SK-N-SH treated with all-trans-retinoic acid at 6 μM for 48 hours (cell line): ENCODE results near the gene GXYLT2.
"Not testable (repeated sequence)": the region's sequence is repeated elsewhere in the genome, so short reads cannot be mapped to it uniquely, and the experiment has no call there.

Experiments used
- ATAC-seq: fragments of 200-7000 bp; cut with Tn5 transposase; 3 replicates; pipeline ENCODE4 v1.9.1; 2020; ENCODE audit warnings: mild to moderate bottlenecking, moderate library complexity
- ARNTL ChIP-seq: fragments of 450-650 bp; formaldehyde crosslinking; IDR thresholded peaks from 2 replicates; pipeline ENCODE4 v1.5.0; 2020; ENCODE audit warnings: low read depth, mild to moderate bottlenecking, moderate library complexity, borderline replicate concordance
- BACH2 ChIP-seq: fragments of 250-450 bp; sonication (Bioruptor Pico); IDR thresholded peaks from 2 replicates; pipeline ENCODE4 v1.9.0; 2021; ENCODE audit warnings: mild to moderate bottlenecking, borderline replicate concordance
- CSDC2 ChIP-seq: fragments of 250-450 bp; sonication (Bioruptor Pico); IDR thresholded peaks from 2 replicates; pipeline ENCODE4 v1.5.0; 2020; ENCODE audit warnings: mild to moderate bottlenecking, moderate library complexity
- ESRRG ChIP-seq: fragments of 250-450 bp; sonication (Bioruptor Pico); IDR thresholded peaks from 2 replicates; pipeline ENCODE4 v1.6.1; 2021; ENCODE audit warnings: mild to moderate bottlenecking
- GLIS3 ChIP-seq: fragments of 250-450 bp; sonication (Bioruptor Pico); IDR thresholded peaks from 2 replicates; pipeline ENCODE4 v1.5.0; 2020; ENCODE audit warnings: mild to moderate bottlenecking, moderate library complexity
- ISL1 ChIP-seq: fragments of 250-450 bp; sonication (Bioruptor Pico); IDR thresholded peaks from 2 replicates; pipeline ENCODE4 v2.1.2; 2022; ENCODE audit warnings: mild to moderate bottlenecking, moderate library complexity
- OSR1 ChIP-seq: fragments of 250-450 bp; sonication (Bioruptor Pico); IDR thresholded peaks from 2 replicates; pipeline ENCODE4 v1.8.0; 2022; ENCODE audit warnings: moderate library complexity, mild to moderate bottlenecking, inconsistent platforms
- PATZ1 ChIP-seq: fragments of 250-450 bp; sonication (Bioruptor Pico); IDR thresholded peaks from 2 replicates; pipeline ENCODE4 v1.8.0; 2020; ENCODE audit warnings: mild to moderate bottlenecking, moderate library complexity, borderline replicate concordance
- POU6F1 ChIP-seq: fragments of 250-450 bp; sonication (Bioruptor Pico); IDR thresholded peaks from 2 replicates; pipeline ENCODE4 v1.8.0; 2021; ENCODE audit warnings: low read depth, mild to moderate bottlenecking, moderate library complexity, borderline replicate concordance
- PPARA ChIP-seq: fragments of 250-450 bp; sonication (Bioruptor Pico); IDR thresholded peaks from 2 replicates; pipeline ENCODE4 v1.5.0; 2020; ENCODE audit warnings: mild to moderate bottlenecking, borderline replicate concordance
- RARB ChIP-seq: fragments of 250-450 bp; sonication (Bioruptor Pico); IDR thresholded peaks from 2 replicates; pipeline ENCODE4 v1.8.0; 2021; ENCODE audit warnings: mild to moderate bottlenecking, moderate library complexity
- TCF4 ChIP-seq: fragments of 250-450 bp; sonication (Bioruptor Pico); IDR thresholded peaks from 2 replicates; pipeline ENCODE4 v1.8.0; 2021; ENCODE audit warnings: mild to moderate bottlenecking, moderate library complexity, borderline replicate concordance
- TOX ChIP-seq: fragments of 250-450 bp; sonication (Bioruptor Pico); IDR thresholded peaks from 2 replicates; pipeline ENCODE4 v1.8.0; 2021; ENCODE audit warnings: mild to moderate bottlenecking, moderate library complexity, borderline replicate concordance
- ZC3H10 ChIP-seq: fragments of 250-450 bp; sonication (Bioruptor Pico); IDR thresholded peaks from 2 replicates; pipeline ENCODE4 v1.5.1; 2021; ENCODE audit warnings: mild to moderate bottlenecking, moderate library complexity
- ZFP3 ChIP-seq: fragments of 250-450 bp; sonication (Bioruptor Pico); IDR thresholded peaks from 2 replicates; pipeline ENCODE4 v1.5.0; 2020; ENCODE audit warnings: mild to moderate bottlenecking, moderate library complexity
- ZFP30 ChIP-seq: fragments of 450-650 bp; formaldehyde crosslinking; IDR thresholded peaks from 2 replicates; pipeline ENCODE4 v1.5.0; 2022; ENCODE audit warnings: mild to moderate bottlenecking, moderate library complexity
- ZNF565 ChIP-seq: fragments of 450-650 bp; formaldehyde crosslinking; conservative IDR thresholded peaks from 2 replicates; pipeline ENCODE4 v1.5.0; 2020; ENCODE audit warnings: low read depth, mild to moderate bottlenecking, moderate library complexity
- ZNF70 ChIP-seq: fragments of 450-650 bp; formaldehyde crosslinking; IDR thresholded peaks from 2 replicates; pipeline ENCODE4 v1.5.0; 2020; ENCODE audit warnings: mild to moderate bottlenecking, moderate library complexity
- ZNF8 ChIP-seq: fragments of 450-650 bp; formaldehyde crosslinking; IDR thresholded peaks from 2 replicates; pipeline ENCODE4 v1.5.0; 2020; ENCODE audit warnings: mild to moderate bottlenecking, moderate library complexity
- TF ChIP-seq, protein P1 (sequence below): fragments of 250-450 bp; sonication (Bioruptor Pico); IDR thresholded peaks from 2 replicates; pipeline ENCODE4 v1.5.0; 2020; ENCODE audit warnings: mild to moderate bottlenecking, moderate library complexity
- TF ChIP-seq, protein P2 (sequence below): fragments of 250-450 bp; sonication (Bioruptor Pico); IDR thresholded peaks from 2 replicates; pipeline ENCODE4 v1.5.1; 2021; ENCODE audit warnings: mild to moderate bottlenecking, moderate library complexity
- TF ChIP-seq, protein P3 (sequence below): fragments of 250-450 bp; sonication (Bioruptor Pico); IDR thresholded peaks from 2 replicates; pipeline ENCODE4 v1.5.1; 2020; ENCODE audit warnings: low read depth, mild to moderate bottlenecking, moderate library complexity

GXYLT2 gene

DNA sequence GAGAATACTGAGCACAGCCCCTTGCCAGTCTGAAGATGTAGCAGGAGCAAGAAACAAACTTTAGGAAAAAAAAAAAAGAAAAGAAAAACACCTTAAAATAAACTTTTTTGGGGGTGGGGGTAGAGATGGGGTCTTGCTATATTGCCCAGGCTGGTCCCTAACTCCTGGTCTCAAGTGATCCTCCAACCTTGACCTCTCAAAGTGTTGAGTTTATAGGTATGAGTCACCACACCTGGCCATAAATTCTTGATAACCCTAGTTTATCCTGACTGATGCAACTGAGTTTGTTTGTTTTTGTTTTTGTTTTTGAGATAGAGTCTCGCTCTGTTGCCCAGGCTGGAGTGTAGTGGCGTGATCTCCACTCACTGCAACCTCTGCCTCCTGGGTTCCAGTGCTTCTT is 28.4 kb downstream of the GXYLT2 start:
- ATAC-seq = no peak
- TF ChIP-seq ISL1 (no peak), ESRRG (CRISPR knock-in tag) (no peak), PPARA (no peak), ZNF70 (CRISPR knock-in tag) (no peak), ZFP30 (no peak)
- TF ChIP-seq, all 23 proteins: peak for 0

DNA sequence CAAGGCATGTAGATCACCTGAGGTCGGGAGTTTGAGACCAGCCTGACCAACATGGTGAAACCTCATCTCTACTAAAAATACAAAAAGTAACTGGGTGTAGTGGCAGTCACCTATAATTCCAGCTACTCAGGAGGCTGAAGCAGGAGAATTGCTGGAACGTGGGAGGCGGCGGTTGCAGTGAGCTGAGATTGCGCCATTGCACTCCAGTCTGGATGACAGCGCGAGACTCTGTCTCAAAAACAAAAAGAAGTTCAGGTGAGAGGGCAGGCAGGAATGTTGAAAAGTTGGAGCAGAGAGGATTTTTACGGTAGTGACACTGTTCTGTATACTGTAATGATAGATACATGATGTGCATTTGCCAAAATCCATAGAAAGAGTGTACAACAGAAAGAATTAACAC is 31.7 kb downstream of the GXYLT2 start:
- TF ChIP-seq CSDC2 (CRISPR knock-in tag) (no peak), ISL1 (no peak), ARNTL (CRISPR knock-in tag) (no peak), PATZ1 (CRISPR knock-in tag) (no peak), ESRRG (CRISPR knock-in tag) (no peak), PPARA (no peak), ZFP30 (no peak), ZFP3 (CRISPR knock-in tag) (no peak), TCF4 (CRISPR knock-in tag) (no peak), RARB (CRISPR knock-in tag) (no peak), ZNF8 (CRISPR knock-in tag) (no peak), TOX (CRISPR knock-in tag) (no peak), ZC3H10 (CRISPR knock-in tag) (no peak), ZNF70 (CRISPR knock-in tag) (no peak), ZNF565 (CRISPR knock-in tag) (no peak), OSR1 (CRISPR knock-in tag) (no peak)
- TF ChIP-seq, protein P1, sequence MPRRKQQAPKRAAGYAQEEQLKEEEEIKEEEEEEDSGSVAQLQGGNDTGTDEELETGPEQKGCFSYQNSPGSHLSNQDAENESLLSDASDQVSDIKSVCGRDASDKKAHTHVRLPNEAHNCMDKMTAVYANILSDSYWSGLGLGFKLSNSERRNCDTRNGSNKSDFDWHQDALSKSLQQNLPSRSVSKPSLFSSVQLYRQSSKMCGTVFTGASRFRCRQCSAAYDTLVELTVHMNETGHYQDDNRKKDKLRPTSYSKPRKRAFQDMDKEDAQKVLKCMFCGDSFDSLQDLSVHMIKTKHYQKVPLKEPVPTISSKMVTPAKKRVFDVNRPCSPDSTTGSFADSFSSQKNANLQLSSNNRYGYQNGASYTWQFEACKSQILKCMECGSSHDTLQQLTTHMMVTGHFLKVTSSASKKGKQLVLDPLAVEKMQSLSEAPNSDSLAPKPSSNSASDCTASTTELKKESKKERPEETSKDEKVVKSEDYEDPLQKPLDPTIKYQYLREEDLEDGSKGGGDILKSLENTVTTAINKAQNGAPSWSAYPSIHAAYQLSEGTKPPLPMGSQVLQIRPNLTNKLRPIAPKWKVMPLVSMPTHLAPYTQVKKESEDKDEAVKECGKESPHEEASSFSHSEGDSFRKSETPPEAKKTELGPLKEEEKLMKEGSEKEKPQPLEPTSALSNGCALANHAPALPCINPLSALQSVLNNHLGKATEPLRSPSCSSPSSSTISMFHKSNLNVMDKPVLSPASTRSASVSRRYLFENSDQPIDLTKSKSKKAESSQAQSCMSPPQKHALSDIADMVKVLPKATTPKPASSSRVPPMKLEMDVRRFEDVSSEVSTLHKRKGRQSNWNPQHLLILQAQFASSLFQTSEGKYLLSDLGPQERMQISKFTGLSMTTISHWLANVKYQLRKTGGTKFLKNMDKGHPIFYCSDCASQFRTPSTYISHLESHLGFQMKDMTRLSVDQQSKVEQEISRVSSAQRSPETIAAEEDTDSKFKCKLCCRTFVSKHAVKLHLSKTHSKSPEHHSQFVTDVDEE (CRISPR knock-in tag) = no peak
- TF ChIP-seq, protein P2, sequence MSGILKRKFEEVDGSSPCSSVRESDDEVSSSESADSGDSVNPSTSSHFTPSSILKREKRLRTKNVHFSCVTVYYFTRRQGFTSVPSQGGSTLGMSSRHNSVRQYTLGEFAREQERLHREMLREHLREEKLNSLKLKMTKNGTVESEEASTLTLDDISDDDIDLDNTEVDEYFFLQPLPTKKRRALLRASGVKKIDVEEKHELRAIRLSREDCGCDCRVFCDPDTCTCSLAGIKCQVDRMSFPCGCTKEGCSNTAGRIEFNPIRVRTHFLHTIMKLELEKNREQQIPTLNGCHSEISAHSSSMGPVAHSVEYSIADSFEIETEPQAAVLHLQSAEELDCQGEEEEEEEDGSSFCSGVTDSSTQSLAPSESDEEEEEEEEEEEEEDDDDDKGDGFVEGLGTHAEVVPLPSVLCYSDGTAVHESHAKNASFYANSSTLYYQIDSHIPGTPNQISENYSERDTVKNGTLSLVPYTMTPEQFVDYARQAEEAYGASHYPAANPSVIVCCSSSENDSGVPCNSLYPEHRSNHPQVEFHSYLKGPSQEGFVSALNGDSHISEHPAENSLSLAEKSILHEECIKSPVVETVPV (CRISPR knock-in tag) = no peak
- no peak for ATAC-seq

DNA sequence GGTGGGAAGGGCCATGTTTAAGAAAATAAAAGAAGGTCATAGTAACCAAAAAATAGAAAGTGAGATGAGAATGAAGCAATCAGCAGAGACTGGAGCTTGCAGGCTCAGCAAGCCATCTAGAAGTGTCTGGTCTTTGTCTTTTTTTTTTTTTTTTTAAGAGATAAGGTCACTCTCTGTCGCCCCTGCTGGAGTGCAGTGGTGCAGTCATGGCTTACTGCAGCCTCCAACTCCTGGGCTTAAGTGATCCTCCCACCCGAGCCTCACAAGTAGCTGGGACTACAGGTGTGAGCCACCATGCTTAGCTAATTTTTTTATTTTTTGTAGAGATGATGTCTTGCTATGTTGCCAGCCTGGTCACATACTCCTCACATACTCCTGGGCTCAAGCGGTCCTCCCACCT is 36.2 kb downstream of the GXYLT2 start:
- TF ChIP-seq CSDC2 (CRISPR knock-in tag) (no peak), BACH2 (CRISPR knock-in tag) (no peak), ESRRG (CRISPR knock-in tag) (no peak), ZFP30 (no peak), PPARA (no peak), ISL1 (no peak), ARNTL (CRISPR knock-in tag) (no peak), ZFP3 (CRISPR knock-in tag) (no peak), ZC3H10 (CRISPR knock-in tag) (no peak), GLIS3 (no peak), ZNF565 (CRISPR knock-in tag) (no peak), POU6F1 (CRISPR knock-in tag) (no peak), ZNF8 (CRISPR knock-in tag) (no peak), TOX (CRISPR knock-in tag) (no peak)
- TF ChIP-seq, protein P3, sequence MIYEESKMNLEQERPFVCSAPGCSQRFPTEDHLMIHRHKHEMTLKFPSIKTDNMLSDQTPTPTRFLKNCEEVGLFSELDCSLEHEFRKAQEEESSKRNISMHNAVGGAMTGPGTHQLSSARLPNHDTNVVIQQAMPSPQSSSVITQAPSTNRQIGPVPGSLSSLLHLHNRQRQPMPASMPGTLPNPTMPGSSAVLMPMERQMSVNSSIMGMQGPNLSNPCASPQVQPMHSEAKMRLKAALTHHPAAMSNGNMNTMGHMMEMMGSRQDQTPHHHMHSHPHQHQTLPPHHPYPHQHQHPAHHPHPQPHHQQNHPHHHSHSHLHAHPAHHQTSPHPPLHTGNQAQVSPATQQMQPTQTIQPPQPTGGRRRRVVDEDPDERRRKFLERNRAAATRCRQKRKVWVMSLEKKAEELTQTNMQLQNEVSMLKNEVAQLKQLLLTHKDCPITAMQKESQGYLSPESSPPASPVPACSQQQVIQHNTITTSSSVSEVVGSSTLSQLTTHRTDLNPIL (CRISPR knock-in tag) = no peak
- TF ChIP-seq, protein P1 (CRISPR knock-in tag) = no peak
- no peak for ATAC-seq

DNA sequence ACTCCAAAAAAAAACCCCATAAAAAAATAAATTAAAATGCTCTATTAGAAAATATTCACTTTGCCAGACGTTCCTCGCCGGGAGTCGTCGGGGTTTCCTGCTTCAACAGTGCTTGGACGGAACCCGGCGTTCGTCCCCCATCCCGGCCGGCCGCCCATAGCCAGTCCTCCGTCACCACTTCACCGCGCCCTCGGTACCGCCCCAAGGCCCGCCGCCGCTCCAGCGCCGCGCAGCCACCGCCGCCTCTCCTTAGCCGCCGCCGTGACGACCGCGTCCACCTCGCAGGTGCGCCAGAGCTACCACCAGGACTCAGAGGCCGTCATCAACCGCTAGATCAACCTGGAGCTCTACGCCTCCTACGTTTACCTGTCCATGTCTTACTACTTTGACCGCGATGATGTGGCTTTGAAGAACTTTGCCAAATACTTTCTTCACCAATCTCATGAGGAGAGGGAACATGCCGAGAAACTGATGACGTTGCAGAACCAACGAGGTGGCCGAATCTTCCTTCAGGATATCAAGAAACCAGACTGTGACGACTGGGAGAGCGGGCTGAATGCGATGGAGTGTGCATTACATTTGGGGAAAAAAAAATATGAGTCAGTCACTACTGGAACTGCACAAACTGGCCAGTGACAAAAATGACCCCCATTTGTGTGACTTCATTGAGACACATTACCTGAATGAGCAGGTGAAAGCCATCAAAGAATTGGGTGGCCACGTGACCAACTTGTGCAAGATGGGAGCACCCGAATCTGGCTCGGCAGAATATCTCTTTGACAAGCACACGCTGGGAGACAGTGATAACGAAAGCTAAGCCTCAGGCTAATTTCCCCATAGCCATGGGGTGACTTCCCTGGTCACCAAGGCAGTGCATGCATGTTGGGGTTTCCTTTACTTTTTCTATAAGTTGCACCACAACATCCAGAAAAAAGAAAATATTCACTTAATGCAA is 41.2 kb downstream of the GXYLT2 start:
- ATAC-seq = not testable (repeated sequence)
